GM18511 (cell line): Measurements from ENCODE around the gene DENND5B.
"Not testable (repeated sequence)": the region's sequence is repeated elsewhere in the genome, so short reads cannot be mapped to it uniquely, and the experiment has no call there.

Experiments
- ATAC-seq: cut with Tn5 transposase; IDR thresholded peaks from one replicate; pipeline ENCODE4 v1.9.1; 2021; ENCODE audit warnings: mild to moderate bottlenecking, moderate library complexity; ENCODE audit not compliant: unreplicated experiment

DENND5B gene

DNA sequence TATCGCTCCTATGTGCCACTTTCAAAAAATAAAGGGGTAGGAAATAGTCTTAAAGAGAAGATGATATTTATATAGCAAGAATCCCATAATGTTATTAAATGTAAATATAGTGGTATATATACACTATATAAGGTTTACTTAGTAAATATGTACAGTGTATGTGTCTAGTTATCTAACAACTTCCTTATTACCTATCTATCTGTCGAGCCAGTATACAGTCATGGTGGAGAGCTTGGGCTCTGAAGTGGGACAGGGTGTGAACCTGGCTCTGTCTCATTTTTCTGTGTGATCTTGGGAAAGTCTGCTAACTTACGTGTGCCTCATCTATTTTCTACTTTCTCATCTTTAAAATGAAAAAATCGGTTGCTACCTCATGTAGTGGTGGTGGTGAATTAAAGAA is 202.2 kb downstream of the DENND5B start:
- ATAC-seq, result no peak

DNA sequence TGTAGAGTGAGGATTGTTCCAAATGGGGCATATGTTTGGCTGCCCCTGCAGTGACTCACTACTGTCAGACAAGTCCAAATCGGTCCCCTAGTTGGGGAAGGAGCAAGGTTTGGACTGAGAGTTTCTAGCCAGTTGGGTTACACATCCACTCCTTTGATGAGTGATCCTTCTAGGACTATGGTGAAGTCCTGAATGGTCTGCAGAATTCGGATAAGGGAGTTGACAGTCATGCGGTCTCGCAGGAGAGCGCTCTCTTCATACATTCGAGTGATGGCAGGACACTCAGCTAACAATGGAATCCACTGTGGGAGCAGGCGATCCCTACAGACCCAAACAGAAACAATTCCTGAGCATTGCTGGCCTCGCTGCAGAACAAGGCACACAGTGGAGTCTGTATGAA is 203.5 kb downstream of the DENND5B start:
- ATAC-seq, result no peak

DNA sequence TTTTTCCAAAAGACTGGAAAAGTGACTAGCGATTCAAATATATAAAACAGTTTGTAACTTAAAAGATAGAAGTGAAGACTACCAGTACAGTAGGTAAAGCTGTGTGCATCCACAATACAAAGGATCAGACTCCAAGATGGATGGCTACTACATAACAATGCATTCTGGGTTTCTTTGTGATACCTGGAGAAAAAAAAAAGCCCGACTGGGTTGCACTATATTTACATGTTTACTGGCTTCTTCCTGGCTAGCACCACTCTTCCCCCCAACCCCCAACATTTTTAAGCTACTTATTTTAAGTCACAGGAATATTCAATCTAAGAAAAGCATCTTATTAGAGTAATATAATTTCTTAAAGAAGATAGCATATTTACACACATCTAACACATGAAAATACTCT is 203.9 kb downstream of the DENND5B start:
- ATAC-seq, result no peak

DNA sequence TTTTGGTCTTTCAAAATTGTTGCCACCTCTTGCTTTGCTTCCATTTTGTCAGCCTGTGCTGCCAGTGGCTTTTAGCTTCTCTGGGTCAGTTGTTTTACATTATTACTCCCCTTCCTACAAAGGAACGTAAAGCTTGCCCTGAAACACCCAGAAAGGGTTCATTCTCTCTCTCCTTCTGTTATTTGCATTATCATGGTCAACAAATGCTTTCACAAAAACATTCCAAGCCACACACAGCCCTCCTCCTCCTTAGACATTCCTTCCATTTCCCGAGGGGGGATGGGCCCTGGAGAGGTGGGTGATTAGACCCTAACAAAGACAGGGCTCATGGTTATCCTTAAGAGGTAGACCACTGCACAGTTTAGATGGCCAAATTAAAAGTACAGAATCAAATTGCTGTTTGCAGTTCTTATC is 204.6 kb downstream of the DENND5B start:
- no peak for ATAC-seq

DNA sequence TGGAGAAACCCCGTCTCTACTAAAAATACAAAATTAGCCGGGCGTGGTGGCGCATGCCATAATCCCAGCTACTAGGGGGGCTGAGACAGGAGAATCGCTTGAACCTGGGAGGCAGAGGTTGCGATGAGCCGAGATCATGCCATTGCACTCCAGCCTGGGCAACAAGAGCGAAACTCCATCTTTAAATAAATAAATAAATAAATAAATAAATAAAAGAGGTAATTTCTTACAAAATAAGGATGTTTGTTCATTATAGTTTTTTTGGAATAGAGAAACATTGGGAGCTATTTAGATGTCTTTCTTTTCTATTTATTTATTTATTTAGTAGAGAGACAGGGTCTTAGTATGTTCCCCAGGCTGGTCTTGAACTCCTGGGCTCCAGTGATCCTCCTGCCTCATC is 213.7 kb downstream of the DENND5B start:
- not testable (repeated sequence) for ATAC-seq

DNA sequence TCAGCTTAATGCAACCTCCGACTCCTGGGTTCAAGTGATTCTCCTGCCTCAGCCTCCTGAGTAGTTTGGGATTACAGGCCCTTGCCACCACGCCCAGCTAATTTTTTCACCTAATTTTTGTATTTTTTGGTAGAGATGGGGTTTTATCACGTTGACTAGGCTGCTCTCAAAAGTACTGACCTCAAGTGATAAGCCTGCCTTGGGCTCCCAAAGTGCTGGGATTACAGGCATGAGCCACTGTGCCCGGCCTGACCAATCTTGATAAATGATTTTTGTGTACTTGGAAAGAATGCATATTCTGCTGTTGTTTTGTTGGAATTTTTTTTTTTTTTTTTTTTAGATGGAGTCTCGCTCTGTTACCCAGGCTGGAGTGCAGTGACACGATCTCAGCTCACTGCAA is 215.5 kb downstream of the DENND5B start:
- ATAC-seq, result not testable (repeated sequence)

DNA sequence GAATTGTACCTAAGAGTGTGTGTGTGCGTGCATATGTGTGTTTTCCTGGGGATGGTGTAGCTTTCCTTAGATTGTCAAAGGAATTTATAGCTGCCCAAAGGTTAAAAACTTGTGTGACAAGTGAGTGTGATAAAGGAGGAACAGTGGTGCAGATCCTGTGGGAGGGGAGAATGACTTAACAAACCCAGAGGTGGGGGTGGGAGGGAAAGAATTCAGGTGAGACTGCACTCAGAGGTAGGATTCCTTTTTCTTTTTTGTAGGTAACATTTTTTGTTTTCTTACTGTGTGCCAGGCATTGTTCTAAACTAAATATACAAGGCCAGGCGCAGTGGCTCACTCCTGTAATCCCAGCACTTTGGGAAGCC is 219.7 kb downstream of the DENND5B start:
- ATAC-seq, result no peak

DNA sequence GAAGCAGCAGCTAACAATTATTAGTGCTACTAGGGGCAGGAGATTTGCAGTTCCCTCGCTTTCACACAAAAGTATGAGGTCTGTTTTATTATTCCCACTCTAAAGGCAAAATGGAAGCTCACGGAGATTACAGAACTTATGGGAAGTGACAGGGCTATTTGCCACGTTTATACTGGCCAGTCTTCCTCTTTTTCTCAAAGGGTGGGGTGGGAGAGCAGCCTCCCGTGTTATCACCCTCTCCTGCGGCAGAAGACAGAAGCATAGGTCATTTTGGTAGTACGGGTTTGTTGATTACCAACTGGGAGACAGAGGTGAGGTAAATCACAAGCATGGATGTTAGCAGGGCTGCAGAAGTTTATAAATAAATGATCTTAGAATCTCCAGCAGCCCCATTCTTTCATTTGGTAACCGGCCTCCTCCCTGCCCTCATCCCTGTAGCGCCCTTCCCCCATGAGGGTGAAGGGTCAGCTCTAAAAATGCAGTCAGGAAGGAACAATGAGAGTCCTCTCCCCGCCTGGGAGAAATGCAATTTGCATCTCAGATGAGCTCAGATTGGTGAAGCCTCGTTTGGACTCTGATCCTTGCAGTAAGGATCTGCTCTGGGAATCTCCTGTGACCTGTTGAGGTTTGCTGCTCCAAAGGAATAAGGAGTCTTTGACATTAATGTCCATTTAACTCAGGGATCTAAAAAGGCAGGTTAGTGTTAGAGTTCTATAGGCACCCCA is 220.2 kb downstream of the DENND5B start:
- no peak for ATAC-seq

DNA sequence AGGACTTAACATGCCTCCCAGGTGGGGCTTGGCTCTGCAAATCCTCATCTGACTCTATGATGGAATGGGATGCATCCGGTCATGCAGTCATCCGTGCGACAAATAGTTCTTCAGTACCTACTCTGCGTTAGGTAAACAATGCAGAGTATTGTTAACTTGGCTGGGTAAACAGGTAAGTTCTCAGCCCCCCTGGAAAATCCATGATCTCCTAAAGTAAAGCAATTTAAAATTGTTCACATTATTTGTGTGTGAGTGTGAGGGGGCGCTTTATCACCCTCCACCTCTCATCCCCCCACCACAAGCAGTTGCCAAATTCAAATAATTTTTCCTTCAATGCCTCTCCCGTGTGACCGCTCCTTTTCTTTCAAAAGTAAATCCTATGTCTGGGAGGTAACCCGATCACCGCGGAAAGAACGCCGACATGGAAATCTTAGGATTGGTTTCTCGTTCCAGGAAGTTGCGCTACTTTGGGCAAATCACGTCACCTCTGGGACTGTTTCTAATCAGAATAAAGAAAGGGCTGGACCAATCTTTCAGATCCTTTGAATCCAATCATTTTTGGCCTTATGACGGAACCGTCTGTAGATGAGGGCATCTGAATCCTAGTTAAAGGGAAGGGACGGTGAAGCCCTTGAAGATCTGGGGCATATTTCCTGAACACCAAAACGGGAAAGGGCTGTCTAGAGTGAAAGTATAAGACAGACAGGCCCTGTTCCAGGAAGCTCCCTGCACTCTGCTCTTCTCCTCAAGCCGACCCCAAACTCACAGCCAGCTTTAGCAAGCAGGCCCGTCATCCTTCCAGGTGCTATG is 221.0 kb downstream of the DENND5B start:
- no peak for ATAC-seq

DNA sequence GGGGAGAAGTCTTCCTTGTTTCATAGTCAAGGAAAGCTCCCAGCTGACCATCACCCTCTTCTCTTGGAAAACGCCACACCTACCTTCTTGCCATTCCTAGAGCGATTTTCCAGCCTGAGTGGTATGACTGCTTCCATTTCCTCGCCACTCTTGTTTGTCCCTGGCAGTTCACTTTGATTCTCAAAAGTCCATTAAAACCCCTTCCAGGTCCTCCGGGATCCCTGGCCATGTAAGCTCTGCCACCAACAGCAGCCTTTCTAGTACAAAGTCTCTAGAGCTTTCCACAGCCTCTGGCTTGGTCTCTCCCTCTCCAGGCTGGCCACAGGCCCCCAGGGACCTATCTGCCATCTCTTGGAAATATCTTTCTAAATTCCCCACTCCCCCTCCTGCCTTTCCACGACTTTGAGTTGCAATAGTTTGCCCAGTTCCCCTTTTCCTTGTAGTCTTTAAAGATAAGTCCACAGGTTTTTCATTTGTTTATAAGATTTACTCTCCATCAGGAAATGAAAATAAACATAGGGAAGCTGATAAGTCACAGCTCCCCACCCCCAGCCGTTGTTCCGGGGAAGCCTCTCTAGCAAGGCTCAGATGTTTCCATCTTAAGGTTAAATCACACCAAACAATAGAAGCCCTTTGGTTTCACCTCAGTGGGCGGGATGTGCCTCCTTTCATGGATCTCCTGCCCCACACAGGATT is 222.1 kb downstream of the DENND5B start:
- ATAC-seq, result no peak

DNA sequence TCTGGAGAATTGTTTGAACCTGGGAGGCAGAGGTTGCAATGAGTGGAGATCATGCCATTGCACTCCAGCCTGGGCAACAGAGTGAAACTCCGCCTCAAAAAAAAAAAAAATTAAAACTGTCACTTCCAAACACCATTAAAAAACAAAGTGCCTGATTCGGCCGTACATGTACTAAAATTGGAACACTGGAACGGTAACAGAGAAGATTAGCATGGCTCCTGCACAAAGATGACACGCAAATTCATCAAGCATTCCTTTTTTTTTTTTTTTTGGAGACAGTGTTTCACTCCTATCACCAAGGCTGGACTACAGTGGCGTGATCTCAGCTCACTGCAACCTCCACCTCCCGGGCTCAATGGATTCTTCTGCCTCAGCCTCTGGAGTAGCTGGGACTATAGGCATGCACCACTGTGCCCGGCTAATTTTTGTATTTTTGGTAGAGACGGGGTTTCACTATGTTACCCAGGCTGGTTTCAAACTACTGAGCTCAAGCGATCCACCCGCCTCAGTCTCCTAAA is 224.8 kb downstream of the DENND5B start:
- ATAC-seq, result no peak

DNA sequence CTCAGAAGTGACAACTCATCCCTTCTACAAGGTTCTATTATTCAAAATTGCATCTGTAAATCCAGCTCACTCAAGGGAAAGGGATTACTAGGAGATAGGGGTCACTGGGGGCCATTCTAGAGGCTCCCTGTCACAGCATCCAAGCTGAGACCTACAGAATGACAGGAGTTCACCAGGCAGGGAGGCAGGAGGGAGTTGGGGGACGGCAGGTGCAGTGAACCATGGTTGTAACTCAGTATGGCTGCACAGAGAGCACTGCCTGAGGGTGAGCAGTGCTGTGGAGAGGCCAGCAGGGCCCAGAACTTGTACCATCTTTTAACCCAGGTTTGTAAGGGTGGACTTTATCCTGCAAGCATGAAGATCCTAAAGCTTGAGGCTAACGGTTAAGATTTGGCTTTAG is 227.1 kb downstream of the DENND5B start:
- no peak for ATAC-seq

DNA sequence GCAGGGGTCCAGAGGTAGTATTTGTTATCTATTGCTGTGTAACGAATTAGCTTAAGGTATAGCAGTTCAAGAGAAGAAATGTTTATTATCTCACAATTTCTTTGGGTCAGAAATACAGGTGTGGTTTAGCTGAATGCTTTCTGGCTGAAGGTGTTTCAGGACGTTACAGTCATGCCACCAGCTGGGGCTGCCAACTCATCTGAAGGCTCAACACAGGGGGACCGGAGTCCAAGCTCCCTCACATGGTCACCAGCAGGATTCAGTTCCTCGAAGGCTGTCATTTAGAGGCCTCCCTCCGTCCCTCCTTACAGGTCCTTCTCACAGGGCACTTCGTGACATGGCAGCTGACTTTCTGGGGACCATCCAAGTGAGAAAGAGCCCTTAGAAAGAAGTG is 227.5 kb downstream of the DENND5B start:
- ATAC-seq, result peak; percentile 25

DNA sequence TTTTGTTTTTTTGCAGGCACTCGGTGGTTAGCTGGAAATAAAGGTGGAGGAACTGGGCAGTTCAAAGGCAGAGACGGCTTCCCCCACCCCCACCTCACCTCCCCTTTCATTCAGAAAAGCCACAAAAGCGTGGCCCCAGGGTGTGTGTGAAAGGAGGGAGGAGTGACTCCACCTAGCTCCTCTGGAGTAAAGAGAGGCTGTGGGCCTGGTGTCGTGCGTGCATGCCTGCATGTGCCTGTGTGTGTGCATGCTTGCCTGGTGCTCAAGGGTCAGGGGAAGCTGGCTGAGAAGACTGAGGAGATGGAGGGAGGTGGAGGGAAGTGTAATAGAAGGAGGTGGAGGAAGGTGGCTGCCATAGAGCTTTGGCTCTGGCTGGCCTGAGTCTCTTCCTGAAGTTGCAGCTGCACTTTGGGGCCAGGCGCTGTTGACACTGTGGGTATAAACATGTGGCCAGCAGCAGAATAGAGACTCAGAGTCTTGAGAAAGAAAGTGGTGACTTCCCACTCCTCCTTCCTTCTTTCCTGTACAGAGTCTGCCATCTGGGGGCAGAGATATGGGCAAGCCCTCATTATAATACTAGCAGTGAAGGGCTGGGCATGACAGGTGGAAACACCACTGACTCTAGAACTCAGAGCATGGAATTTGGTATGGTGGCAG is 228.0 kb downstream of the DENND5B start:
- peak; percentile 78 for ATAC-seq

DNA sequence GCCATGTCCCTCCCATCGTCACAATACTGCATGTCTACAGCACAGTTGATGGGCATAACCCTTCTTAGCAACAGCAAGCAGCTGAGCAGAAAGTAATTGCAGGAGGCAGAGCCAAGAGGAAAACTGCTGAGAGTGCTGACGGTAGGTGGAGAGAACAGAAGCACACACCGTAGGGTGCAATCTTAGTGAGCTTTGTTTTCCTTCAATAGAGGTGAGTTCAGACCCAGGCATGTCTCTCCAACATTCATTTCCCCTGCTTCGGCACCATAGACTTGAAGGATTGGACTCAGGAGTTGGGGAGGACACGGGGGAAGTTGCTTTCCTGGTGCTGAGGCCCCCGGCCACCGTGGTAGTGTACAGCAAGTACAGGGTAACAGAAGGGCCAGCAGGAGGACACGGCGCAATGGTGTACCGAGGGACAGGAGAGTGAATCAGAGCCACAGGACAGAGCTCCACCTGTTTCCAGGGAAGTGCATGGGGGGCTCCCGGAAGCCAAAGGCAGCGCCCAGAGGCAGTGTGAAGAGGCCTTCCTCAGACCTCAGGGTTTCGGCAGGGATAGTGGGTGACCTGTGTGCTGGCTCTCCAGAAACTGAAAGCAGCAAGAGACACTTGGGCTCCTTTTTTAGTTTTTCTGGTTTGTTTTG is 228.7 kb downstream of the DENND5B start:
- peak; percentile 49 for ATAC-seq

DNA sequence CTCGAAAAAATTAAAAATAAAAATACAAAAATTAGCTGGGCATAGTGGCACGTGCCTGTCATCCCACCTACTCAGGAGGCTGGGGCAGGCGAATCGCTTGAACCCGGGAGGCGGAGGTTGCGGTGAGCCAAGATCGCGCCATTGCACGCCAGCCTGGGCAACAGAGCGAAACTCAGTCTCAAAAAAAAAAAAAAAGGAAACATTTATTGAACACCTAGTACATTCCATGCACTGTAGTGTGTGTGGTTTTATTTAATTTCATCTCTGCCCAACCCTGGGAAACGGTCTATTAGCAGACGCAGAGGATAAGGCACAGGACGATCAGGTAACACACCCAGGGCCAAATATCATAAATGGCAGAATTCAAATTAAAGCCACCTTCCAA is 229.2 kb downstream of the DENND5B start:
- no peak for ATAC-seq

DNA sequence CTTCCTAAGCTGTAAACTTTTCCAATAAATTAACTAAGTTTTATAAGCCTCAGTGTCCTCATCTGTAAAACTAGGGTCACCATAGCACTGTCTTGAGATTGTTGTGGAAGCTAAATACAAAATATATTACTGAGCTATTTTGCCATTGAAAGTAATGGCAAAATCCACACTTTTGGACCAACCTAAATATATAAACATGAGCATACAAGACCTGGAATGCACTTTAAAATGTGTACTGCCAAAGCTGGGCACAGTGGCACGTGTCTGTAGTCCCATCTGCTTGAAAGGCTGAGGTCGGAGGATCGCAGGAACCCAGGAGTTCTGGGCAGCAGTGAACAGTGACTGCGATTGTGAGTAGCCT is 235.2 kb downstream of the DENND5B start:
- ATAC-seq, result no peak

DNA sequence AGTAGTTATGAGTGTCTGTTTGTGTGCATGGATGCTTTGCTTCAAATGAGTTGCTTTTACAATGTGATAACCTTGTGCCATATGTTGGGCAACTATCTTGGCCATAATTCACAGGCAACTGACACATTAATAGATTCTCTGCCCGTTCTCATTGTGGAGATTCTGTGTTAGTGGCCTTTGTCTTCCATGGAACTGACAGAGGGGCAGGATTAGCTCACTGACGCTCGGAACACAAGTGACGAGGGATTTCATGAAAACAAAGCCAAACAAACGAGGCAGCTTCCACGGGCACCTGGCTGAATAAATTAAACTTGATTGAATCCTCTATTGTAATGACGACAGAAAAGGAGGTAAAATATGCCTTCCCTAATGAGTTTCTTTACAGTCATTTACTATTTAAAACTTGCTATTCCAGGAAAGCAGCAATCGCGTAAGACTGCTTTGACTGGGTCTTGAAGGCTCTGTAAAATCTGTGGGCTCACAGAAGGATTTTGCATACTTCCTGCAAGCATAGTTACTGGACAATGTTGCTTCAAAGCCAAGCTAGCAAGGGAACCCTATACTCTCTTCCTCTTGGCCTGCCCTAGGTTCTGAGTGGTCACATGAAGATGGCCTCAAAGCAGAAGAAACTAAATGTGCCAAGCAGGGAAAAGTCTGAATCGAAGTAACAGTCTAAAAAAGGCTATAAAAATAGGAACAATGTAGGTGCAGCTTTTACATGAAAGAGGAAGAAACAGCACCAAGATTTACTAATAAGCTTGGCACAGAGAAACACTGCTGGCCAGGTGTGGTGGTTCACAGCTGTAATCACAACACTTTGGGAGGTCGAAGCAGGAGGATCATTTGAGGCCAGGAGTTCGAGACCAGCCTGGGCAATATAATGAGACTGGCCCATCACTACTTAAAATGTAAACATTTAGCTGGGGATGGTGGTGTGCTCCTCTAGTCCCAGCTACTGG is 236.9 kb downstream of the DENND5B start:
- no peak for ATAC-seq

DNA sequence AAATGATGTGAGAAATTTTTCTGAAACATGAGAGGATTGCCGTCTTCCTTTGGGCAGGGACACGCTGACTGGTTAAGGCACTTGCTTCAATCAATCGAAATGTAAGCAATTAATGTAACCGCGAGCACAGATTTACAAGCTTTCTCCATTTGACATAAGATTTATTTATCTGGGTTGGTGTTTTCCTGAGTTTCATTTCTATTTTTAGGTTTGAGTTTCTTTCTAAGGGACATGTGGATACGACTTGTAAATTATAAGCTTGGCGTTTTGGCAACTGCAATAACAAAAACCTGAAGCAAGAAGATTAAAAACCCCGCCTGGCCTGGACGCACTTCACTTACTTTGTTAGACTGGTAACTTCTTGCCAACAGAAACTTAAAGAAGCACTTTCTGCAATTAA is 244.7 kb downstream of the DENND5B start:
- no peak for ATAC-seq

DNA sequence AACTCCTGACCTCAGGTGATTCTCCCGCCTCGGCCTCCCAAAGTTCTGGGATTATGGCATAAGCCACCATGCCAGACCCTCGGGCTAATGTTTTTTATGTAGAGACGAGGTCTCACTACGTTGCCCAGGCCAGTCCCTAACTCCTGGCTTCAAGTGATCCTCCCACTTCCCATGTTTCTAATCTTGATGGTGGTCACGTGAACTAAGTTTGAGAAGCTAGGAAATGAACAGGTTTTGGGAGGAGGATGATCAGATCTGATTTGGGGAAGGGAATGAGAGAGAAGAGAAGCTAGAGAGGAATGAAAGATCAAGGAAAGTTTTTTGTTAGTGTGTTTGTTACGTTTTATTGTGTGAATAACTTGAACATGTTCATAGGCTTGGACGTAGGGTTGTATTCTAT is 247.8 kb downstream of the DENND5B start:
- no peak for ATAC-seq
